ENCODE data around the gene ZNF496. TPM values are rescaled to one million over a fixed set of nuclear protein-coding genes. Genes with fewer than 3 reads are reported as not detected.

ZNF496 gene
- total RNA-seq: 33.8 and 34.7 TPM in 2 replicates

GRCh38 chr1:247331525-247332214, at the start of gene ZNF496:
TSS of gene ZNF496 (minus strand) at chr1:247331867. CDS start at chr1:247329578, 2,289 bp downstream.

GRCh38 chr1:247255772-247256171, 75.9 kb downstream of the ZNF496 start, which contains the start of gene VN1R5:
TSS of gene VN1R5 (plus strand) at chr1:247256072.

Small RNA genes within 50 kb of the gene (small RNA-seq; reads per million reads assigned to genes)
- not detected for gene RF00019

Other genes with a start within 250 kb of the ZNF496 start
- gene ZNF669, start 227.5 kb downstream of the ZNF496 start, total RNA-seq: 6.9 and 9.4 TPM in 2 replicates
- 48.3 and 63.2 TPM in 2 replicates for gene ZNF124, start 159.8 kb downstream of the ZNF496 start, total RNA-seq
- gene VN1R5, start 75.8 kb downstream of the ZNF496 start, total RNA-seq: not detected in 2 replicates
- 1.2 and 4.9 TPM in 2 replicates for gene NLRP3, start 84.3 kb upstream of the ZNF496 start, total RNA-seq
- not detected in 2 replicates for gene OR2B11, start 126.2 kb upstream of the ZNF496 start, total RNA-seq
- gene OR2C3, start 204.6 kb upstream of the ZNF496 start, total RNA-seq: under 0.01 and 0.43 TPM in 2 replicates
- under 0.01 and 0.22 TPM in 2 replicates for gene GCSAML, start 217.3 kb upstream of the ZNF496 start, total RNA-seq